ENCODE data around the gene TRPM8.
"Not testable (repeated sequence)": the region's sequence is repeated elsewhere in the genome, so short reads cannot be mapped to it uniquely, and the experiment has no call there.

TRPM8 gene

DNA sequence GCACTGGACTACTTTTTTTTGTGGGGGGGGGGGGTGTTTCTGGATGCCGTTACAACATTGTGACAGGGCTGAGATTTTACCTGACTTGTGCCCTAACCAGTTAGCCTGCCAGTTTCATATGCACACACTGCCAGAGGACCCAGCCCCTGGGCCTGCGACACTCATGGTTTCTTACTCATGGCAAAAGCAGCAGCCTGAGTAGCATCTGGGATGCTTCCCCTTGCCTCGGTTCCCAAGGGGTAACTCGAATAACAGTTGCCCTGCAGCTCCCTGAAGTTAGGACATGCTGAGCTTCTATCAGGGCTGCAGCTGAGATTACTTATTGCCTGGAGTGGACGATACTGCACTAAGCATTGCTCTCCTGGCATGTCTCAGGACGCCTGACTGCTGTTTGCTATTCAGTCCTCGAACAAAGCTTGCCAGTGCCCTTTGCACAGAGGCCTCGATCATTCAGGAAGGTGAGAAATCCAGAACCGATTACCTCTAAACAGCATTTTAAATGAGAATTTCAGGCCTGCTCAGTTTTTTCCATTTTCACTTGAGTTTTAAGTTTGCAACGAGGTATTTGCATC, 47.9 kb downstream of the TRPM8 start:
- Histone ChIP-seq H3K4me3 (replicated peaks; ENCODE audit: insufficient read depth, low read length) (no peak overlapping the region), H3K27me3 (ENCODE audit: insufficient read depth, poor library complexity, severe bottlenecking) (no peaks in the 10 kb centered on the region), H3K27ac (replicated peaks) (no peak overlapping the region)
- DNase-seq (ENCODE audit: low read depth in 1 of 2, low spot score in 1 of 2) = no peak
- TF ChIP-seq GABPA (IDR thresholded peaks at IDR 0.05; ENCODE audit: low read depth) (no peak), POLR2AphosphoS5 (IDR thresholded peaks at IDR 0.05; ENCODE audit: low read depth) (no peak), SPI1 (IDR thresholded peaks at IDR 0.05; ENCODE audit: borderline replicate concordance, low read depth) (no peak)
- TF ChIP-seq, protein P1, sequence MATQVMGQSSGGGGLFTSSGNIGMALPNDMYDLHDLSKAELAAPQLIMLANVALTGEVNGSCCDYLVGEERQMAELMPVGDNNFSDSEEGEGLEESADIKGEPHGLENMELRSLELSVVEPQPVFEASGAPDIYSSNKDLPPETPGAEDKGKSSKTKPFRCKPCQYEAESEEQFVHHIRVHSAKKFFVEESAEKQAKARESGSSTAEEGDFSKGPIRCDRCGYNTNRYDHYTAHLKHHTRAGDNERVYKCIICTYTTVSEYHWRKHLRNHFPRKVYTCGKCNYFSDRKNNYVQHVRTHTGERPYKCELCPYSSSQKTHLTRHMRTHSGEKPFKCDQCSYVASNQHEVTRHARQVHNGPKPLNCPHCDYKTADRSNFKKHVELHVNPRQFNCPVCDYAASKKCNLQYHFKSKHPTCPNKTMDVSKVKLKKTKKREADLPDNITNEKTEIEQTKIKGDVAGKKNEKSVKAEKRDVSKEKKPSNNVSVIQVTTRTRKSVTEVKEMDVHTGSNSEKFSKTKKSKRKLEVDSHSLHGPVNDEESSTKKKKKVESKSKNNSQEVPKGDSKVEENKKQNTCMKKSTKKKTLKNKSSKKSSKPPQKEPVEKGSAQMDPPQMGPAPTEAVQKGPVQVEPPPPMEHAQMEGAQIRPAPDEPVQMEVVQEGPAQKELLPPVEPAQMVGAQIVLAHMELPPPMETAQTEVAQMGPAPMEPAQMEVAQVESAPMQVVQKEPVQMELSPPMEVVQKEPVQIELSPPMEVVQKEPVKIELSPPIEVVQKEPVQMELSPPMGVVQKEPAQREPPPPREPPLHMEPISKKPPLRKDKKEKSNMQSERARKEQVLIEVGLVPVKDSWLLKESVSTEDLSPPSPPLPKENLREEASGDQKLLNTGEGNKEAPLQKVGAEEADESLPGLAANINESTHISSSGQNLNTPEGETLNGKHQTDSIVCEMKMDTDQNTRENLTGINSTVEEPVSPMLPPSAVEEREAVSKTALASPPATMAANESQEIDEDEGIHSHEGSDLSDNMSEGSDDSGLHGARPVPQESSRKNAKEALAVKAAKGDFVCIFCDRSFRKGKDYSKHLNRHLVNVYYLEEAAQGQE (IDR thresholded peaks at IDR 0.05; ENCODE audit: insufficient replicate concordance, low read depth) = no peak
- TF ChIP-seq, protein P2, sequence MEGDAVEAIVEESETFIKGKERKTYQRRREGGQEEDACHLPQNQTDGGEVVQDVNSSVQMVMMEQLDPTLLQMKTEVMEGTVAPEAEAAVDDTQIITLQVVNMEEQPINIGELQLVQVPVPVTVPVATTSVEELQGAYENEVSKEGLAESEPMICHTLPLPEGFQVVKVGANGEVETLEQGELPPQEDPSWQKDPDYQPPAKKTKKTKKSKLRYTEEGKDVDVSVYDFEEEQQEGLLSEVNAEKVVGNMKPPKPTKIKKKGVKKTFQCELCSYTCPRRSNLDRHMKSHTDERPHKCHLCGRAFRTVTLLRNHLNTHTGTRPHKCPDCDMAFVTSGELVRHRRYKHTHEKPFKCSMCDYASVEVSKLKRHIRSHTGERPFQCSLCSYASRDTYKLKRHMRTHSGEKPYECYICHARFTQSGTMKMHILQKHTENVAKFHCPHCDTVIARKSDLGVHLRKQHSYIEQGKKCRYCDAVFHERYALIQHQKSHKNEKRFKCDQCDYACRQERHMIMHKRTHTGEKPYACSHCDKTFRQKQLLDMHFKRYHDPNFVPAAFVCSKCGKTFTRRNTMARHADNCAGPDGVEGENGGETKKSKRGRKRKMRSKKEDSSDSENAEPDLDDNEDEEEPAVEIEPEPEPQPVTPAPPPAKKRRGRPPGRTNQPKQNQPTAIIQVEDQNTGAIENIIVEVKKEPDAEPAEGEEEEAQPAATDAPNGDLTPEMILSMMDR (IDR thresholded peaks at IDR 0.05; ENCODE audit: insufficient read depth, low read length) = no peak

- H3K4me3 ChIP-seq (replicated peaks; ENCODE audit: insufficient read depth, low read length); H3K27ac ChIP-seq (replicated peaks); DNase-seq (ENCODE audit: low read depth in 1 of 2, low spot score in 1 of 2); H3K27me3 ChIP-seq (ENCODE audit: insufficient read depth, poor library complexity, severe bottlenecking): not testable (repeated sequence)
These were observed 48.5 kb downstream of the TRPM8 start for GRCh38 chr2:233965646-233966045.

- H3K27ac ChIP-seq (replicated peaks) = no peak overlapping the region
These were observed 49.2 kb downstream of the TRPM8 start for GRCh38 chr2:233966388-233966787.

GRCh38 chr2:233967164-233967563, 50.0 kb downstream of the TRPM8 start:
- H3K27ac ChIP-seq (replicated peaks) = no peak overlapping the region
- TF ChIP-seq, protein P1 (IDR thresholded peaks at IDR 0.05; ENCODE audit: insufficient replicate concordance, low read depth) = no peak
- TF ChIP-seq GABPA (IDR thresholded peaks at IDR 0.05; ENCODE audit: low read depth) (no peak), SPI1 (IDR thresholded peaks at IDR 0.05; ENCODE audit: borderline replicate concordance, low read depth) (no peak), POLR2AphosphoS5 (IDR thresholded peaks at IDR 0.05; ENCODE audit: low read depth) (no peak)
- TF ChIP-seq, protein P2 (IDR thresholded peaks at IDR 0.05; ENCODE audit: insufficient read depth, low read length) = no peak

More at GRCh38 chr2:233966388-233966787, 49.2 kb downstream of the TRPM8 start:
- H3K27me3 ChIP-seq (ENCODE audit: insufficient read depth, poor library complexity, severe bottlenecking) = no peaks in the 10 kb centered on the region
- DNase-seq (ENCODE audit: low read depth in 1 of 2, low spot score in 1 of 2) = peak in 1 of 2 experiments; percentile 25
- H3K4me3 ChIP-seq (replicated peaks; ENCODE audit: insufficient read depth, low read length) = no peak overlapping the region
- TF ChIP-seq POLR2AphosphoS5 (IDR thresholded peaks at IDR 0.05; ENCODE audit: low read depth) = no peak
- TF ChIP-seq, protein P1 (IDR thresholded peaks at IDR 0.05; ENCODE audit: insufficient replicate concordance, low read depth) = no peak
- TF ChIP-seq SPI1 (IDR thresholded peaks at IDR 0.05; ENCODE audit: borderline replicate concordance, low read depth) = no peak
- TF ChIP-seq, protein P2 (IDR thresholded peaks at IDR 0.05; ENCODE audit: insufficient read depth, low read length) = no peak
- no peak for TF ChIP-seq GABPA (IDR thresholded peaks at IDR 0.05; ENCODE audit: low read depth)

More at GRCh38 chr2:233967164-233967563, 50.0 kb downstream of the TRPM8 start:
- H3K4me3 ChIP-seq (replicated peaks; ENCODE audit: insufficient read depth, low read length) = no peak overlapping the region
- DNase-seq (ENCODE audit: low read depth in 1 of 2, low spot score in 1 of 2) = no peak
- no peaks in the 10 kb centered on the region for H3K27me3 ChIP-seq (ENCODE audit: insufficient read depth, poor library complexity, severe bottlenecking)

Measured in HL-60 (cell line).